Trophoblast cell (in vitro differentiated cells and primary cell): Measurements from ENCODE around the gene ANXA10.

Experiments used
- DNase-seq, 2 donors: peaks; one replicate each; pipeline ENCODE4 v3.0.0-alpha.2; 2016
- H2AFZ ChIP-seq: 2 replicates; pipeline ENCODE4 v1.6.1; 2013; ENCODE audit warnings: low read length, moderate library complexity, mild to moderate bottlenecking; ENCODE audit not compliant: insufficient read depth, poor library complexity
- H2AK5ac ChIP-seq: 2 replicates; pipeline ENCODE4 v1.6.1; 2013; ENCODE audit warnings: mild to moderate bottlenecking, low read length
- H2BK120ac ChIP-seq: 2 replicates; pipeline ENCODE4 v1.6.1; 2013; ENCODE audit warnings: low read length, mild to moderate bottlenecking, moderate library complexity; ENCODE audit not compliant: insufficient read depth, poor library complexity
- H2BK12ac ChIP-seq: 2 replicates; pipeline ENCODE4 v1.6.1; 2013; ENCODE audit warnings: mild to moderate bottlenecking, low read length, moderate library complexity
- H2BK5ac ChIP-seq: 2 replicates; pipeline ENCODE4 v1.6.1; 2013; ENCODE audit warnings: low read length, low read depth, moderate library complexity, mild to moderate bottlenecking; ENCODE audit not compliant: poor library complexity
- H3K14ac ChIP-seq: 2 replicates; pipeline ENCODE4 v1.6.1; 2013; ENCODE audit warnings: mild to moderate bottlenecking, low read length
- H3K18ac ChIP-seq: 2 replicates; pipeline ENCODE4 v1.6.1; 2013; ENCODE audit warnings: mild to moderate bottlenecking, low read length
- H3K23ac ChIP-seq: 2 replicates; pipeline ENCODE4 v1.6.1; 2013; ENCODE audit warnings: low read length
- H3K27ac ChIP-seq: 2 replicates; pipeline ENCODE4 v1.5.1; 2013; ENCODE audit warnings: low read depth, mild to moderate bottlenecking, inconsistent platforms, low read length, moderate library complexity
- H3K27me3 ChIP-seq: 2 replicates; pipeline ENCODE4 v1.6.1; 2013; ENCODE audit warnings: inconsistent platforms, mild to moderate bottlenecking, low read length, moderate library complexity; ENCODE audit not compliant: insufficient read depth
- H3K36me3 ChIP-seq, 2 experiments: 1 replicate in 1 of 2; 2 replicates in 1 of 2; pipeline ENCODE4 v1.6.1; 2013; ENCODE audit warnings: low read length in 2 of 2, mild to moderate bottlenecking in 2 of 2, moderate library complexity in 1 of 2; ENCODE audit not compliant: insufficient read depth in 2 of 2, control insufficient read depth in 1 of 2
- H3K4ac ChIP-seq: 2 replicates; pipeline ENCODE4 v1.6.1; 2013; ENCODE audit warnings: low read depth, mild to moderate bottlenecking, low read length, moderate library complexity
- H3K4me1 ChIP-seq, 2 experiments: 1 replicate in 1 of 2; 2 replicates in 1 of 2; pipeline ENCODE4 v1.6.1; 2013; ENCODE audit warnings: low read length in 2 of 2, mild to moderate bottlenecking in 2 of 2, moderate library complexity in 1 of 2; ENCODE audit not compliant: insufficient read depth in 2 of 2, control insufficient read depth in 1 of 2
- H3K4me2 ChIP-seq: 2 replicates; pipeline ENCODE4 v1.6.1; 2013; ENCODE audit warnings: inconsistent platforms, mild to moderate bottlenecking, low read length, moderate library complexity
- H3K4me3 ChIP-seq: 2 replicates; pipeline ENCODE4 v1.5.1; 2013; ENCODE audit warnings: mild to moderate bottlenecking, low read depth, low read length, inconsistent platforms
- H3K79me1 ChIP-seq: one replicate; pipeline ENCODE4 v1.6.1; 2013; ENCODE audit warnings: low read length
- H3K79me2 ChIP-seq: 2 replicates; pipeline ENCODE4 v1.6.1; 2013; ENCODE audit warnings: low read length, mild to moderate bottlenecking; ENCODE audit not compliant: control insufficient read depth, insufficient read depth, poor library complexity
- H3K9ac ChIP-seq: 2 replicates; pipeline ENCODE4 v1.6.1; 2013; ENCODE audit warnings: mild to moderate bottlenecking, low read length
- H3K9me3 ChIP-seq: 2 replicates; pipeline ENCODE4 v1.6.1; 2013; ENCODE audit warnings: low read depth, mild to moderate bottlenecking, control low read depth, inconsistent platforms, low read length; ENCODE audit not compliant: insufficient read depth
- H4K12ac ChIP-seq: 2 replicates; pipeline ENCODE4 v1.6.1; 2013; ENCODE audit warnings: low read depth, mild to moderate bottlenecking, low read length, moderate library complexity
- H4K8ac ChIP-seq: 2 replicates; pipeline ENCODE4 v1.6.1; 2013; ENCODE audit warnings: low read depth, mild to moderate bottlenecking, low read length, moderate library complexity
- H4K91ac ChIP-seq: one replicate; pipeline ENCODE4 v1.6.1; 2013; ENCODE audit warnings: low read depth, mild to moderate bottlenecking, low read length, moderate library complexity
- WGBS: extraction: QIAGEN DNeasy Blood & Tissue Kit; methylation state at CpG from one replicate; pipeline ENCODE4 v1.1.7; 2013; ENCODE audit warnings: missing lambda C conversion rate; ENCODE audit not compliant: insufficient read length, insufficient coverage; ENCODE audit errors: extremely low coverage; 5-methylcytosine and 5-hydroxymethylcytosine counted together

The ANXA10 gene

GRCh38 chr4:168188754-168189153 is 96.4 kb downstream of the ANXA10 start:
- Histone ChIP-seq H3K27ac (no peak overlapping the region), H2AK5ac (no peak overlapping the region), H3K79me2 (no peaks in the 10 kb centered on the region), H3K14ac (no peak overlapping the region), H3K9ac (no peak overlapping the region), H3K27me3 (no peaks in the 10 kb centered on the region), H2BK5ac (no peak overlapping the region), H3K4me3 (no peak overlapping the region), H2BK12ac (no peak overlapping the region), H4K12ac (no peak overlapping the region), H3K4me1 (no peaks in the 10 kb centered on the region), H3K4ac (no peak overlapping the region), H2BK120ac (no peak overlapping the region), H3K79me1 (no peaks in the 10 kb centered on the region), H4K91ac (no peak overlapping the region), H3K4me2 (no peak overlapping the region), H3K23ac (no peak overlapping the region), H4K8ac (no peak overlapping the region), H3K18ac (no peak overlapping the region), H3K9me3 (no peaks in the 10 kb centered on the region), H2AFZ (no peak overlapping the region), H3K36me3 (no peaks in the 10 kb centered on the region)
- no CpG with 5 or more reads among the region's 1 CpG for WGBS
- DNase-seq = no peak

GRCh38 chr4:168197926-168198325 is 105.6 kb downstream of the ANXA10 start:
- H3K4me3 ChIP-seq = no peak overlapping the region
- no peak overlapping the region for H2AK5ac ChIP-seq
- no peak overlapping the region for H3K27ac ChIP-seq
- no peaks in the 10 kb centered on the region for H3K27me3 ChIP-seq
- no peak overlapping the region for H3K23ac ChIP-seq
- no peak overlapping the region for H4K12ac ChIP-seq
- DNase-seq = no peak
- H4K91ac ChIP-seq = no peak overlapping the region
- peaks cover 2% of the 10 kb centered on the region for H3K9me3 ChIP-seq
- H3K36me3 ChIP-seq = no peaks in the 10 kb centered on the region
- H2BK5ac ChIP-seq = no peak overlapping the region
- H3K9ac ChIP-seq = no peak overlapping the region
- no peak overlapping the region for H2BK120ac ChIP-seq
- no peaks in the 10 kb centered on the region for H3K4me1 ChIP-seq
- no peak overlapping the region for H4K8ac ChIP-seq
- no peak overlapping the region for H3K18ac ChIP-seq
- no peaks in the 10 kb centered on the region for H3K79me1 ChIP-seq
- no peak overlapping the region for H2BK12ac ChIP-seq
- H3K4me2 ChIP-seq = no peak overlapping the region
- no peak overlapping the region for H3K14ac ChIP-seq
- no peak overlapping the region for H2AFZ ChIP-seq
- no peaks in the 10 kb centered on the region for H3K79me2 ChIP-seq
- H3K4ac ChIP-seq = no peak overlapping the region

- Histone ChIP-seq H2BK120ac (no peak overlapping the region), H3K27me3 (no peaks in the 10 kb centered on the region), H3K14ac (no peak overlapping the region), H3K4ac (no peak overlapping the region), H3K9ac (no peak overlapping the region), H3K9me3 (peaks cover 8% of the 10 kb centered on the region), H2AK5ac (no peak overlapping the region), H4K12ac (no peak overlapping the region), H3K36me3 (no peaks in the 10 kb centered on the region), H3K4me2 (no peak overlapping the region), H2AFZ (no peak overlapping the region), H4K91ac (no peak overlapping the region), H3K79me1 (no peaks in the 10 kb centered on the region), H2BK12ac (no peak overlapping the region), H3K79me2 (no peaks in the 10 kb centered on the region), H3K18ac (no peak overlapping the region), H3K4me1 (no peaks in the 10 kb centered on the region), H4K8ac (no peak overlapping the region), H3K4me3 (no peak overlapping the region), H2BK5ac (no peak overlapping the region), H3K27ac (no peak overlapping the region), H3K23ac (no peak overlapping the region)
- WGBS = 100% methylated on average over 1 of the region's 4 CpGs
- DNase-seq = no peak
These were observed 107.1 kb downstream of the ANXA10 start for GRCh38 chr4:168199260-168199957.

- H2AFZ ChIP-seq = no peak overlapping the region
- H3K23ac ChIP-seq = no peak overlapping the region
- no peaks in the 10 kb centered on the region for H3K36me3 ChIP-seq
- H3K4me3 ChIP-seq = no peak overlapping the region
- no peak overlapping the region for H3K9ac ChIP-seq
- H3K27ac ChIP-seq = no peak overlapping the region
- H2AK5ac ChIP-seq = no peak overlapping the region
- no peak overlapping the region for H2BK12ac ChIP-seq
- no peak overlapping the region for H2BK5ac ChIP-seq
- H4K91ac ChIP-seq = no peak overlapping the region
- no peak for DNase-seq
- no peak overlapping the region for H3K4ac ChIP-seq
- H3K9me3 ChIP-seq = peaks cover 8% of the 10 kb centered on the region
- no peaks in the 10 kb centered on the region for H3K79me1 ChIP-seq
- H3K14ac ChIP-seq = no peak overlapping the region
- H3K79me2 ChIP-seq = no peaks in the 10 kb centered on the region
- no peak overlapping the region for H4K8ac ChIP-seq
- no peaks in the 10 kb centered on the region for H3K4me1 ChIP-seq
- H4K12ac ChIP-seq = no peak overlapping the region
- no CpG with 5 or more reads among the region's 3 CpGs for WGBS
- H2BK120ac ChIP-seq = no peak overlapping the region
- no peak overlapping the region for H3K18ac ChIP-seq
- no peaks in the 10 kb centered on the region for H3K27me3 ChIP-seq
- no peak overlapping the region for H3K4me2 ChIP-seq
These were observed 108.3 kb downstream of the ANXA10 start for GRCh38 chr4:168200685-168201084.
